PC-3 (cell line): ENCODE measurements around the gene NHLH1. TPM values are rescaled to one million over a fixed set of nuclear protein-coding genes. Genes with fewer than 3 reads are reported as not detected.

Source experiments
- ATAC-seq: fragments of 200-7000 bp; cut with Tn5 transposase; 2 replicates; pipeline ENCODE4 v1.9.1; 2020; ENCODE audit warnings: mild to moderate bottlenecking, moderate library complexity
- BruUV-seq: library from RNA; stranded (reverse); fragments of 400-500 nt; replicated peaks from 2 replicates; lab custom pipeline; 2021; lab: Mats Ljungman, UMichigan
- CTCF ChIA-PET: fragments of 300-600 bp; sonication (Branson Sonifier 250); formaldehyde crosslinking; loops from one replicate; lab custom pipeline; 2022; ENCODE audit warnings: antibody characterized with exemption; lab: Charles Lee
- POLR2A ChIA-PET: fragments of 300-600 bp; sonication (Branson Sonifier 250); formaldehyde crosslinking; loops from one replicate; lab custom pipeline; 2022; ENCODE audit warnings: antibody characterized with exemption; ENCODE audit not compliant: unreplicated experiment; lab: Charles Lee
- DNase-seq: peaks from one replicate; pipeline ENCODE4 v3.0.0-alpha.2; 2015
- H2AFZ ChIP-seq: fragments of 300-600 bp; sonication (generic); 2 replicates; pipeline ENCODE4 v1.6.0; 2016; ENCODE audit warnings: antibody characterized with exemption, low read length
- H3F3A ChIP-seq: fragments of 300-600 bp; sonication (generic); one replicate; pipeline ENCODE4 v1.6.0; 2017; ENCODE audit warnings: antibody characterized with exemption, low read length, control low read depth, mild to moderate bottlenecking; ENCODE audit not compliant: unreplicated experiment
- H3K27ac ChIP-seq: fragments of 300-600 bp; sonication (generic); 2 replicates; pipeline ENCODE4 v1.5.1; 2016; ENCODE audit warnings: mild to moderate bottlenecking, low read length
- H3K27me3 ChIP-seq: fragments of 300-600 bp; sonication (generic); 2 replicates; pipeline ENCODE4 v1.6.1; 2016; ENCODE audit warnings: low read length, mixed read lengths
- H3K36me3 ChIP-seq: fragments of 300-600 bp; sonication (generic); 2 replicates; pipeline ENCODE4 v1.6.1; 2016; ENCODE audit warnings: low read depth, mixed run types, low read length, mixed read lengths
- H3K4me1 ChIP-seq: fragments of 300-600 bp; sonication (generic); 2 replicates; pipeline ENCODE4 v1.5.1; 2016; ENCODE audit warnings: low read length; ENCODE audit not compliant: insufficient read depth
- H3K4me2 ChIP-seq: fragments of 300-600 bp; sonication (generic); 2 replicates; pipeline ENCODE4 v1.6.0; 2016; ENCODE audit warnings: low read length
- H3K4me3 ChIP-seq: fragments of 300-600 bp; sonication (generic); 2 replicates; pipeline ENCODE4 v1.5.1; 2016; ENCODE audit warnings: mild to moderate bottlenecking, low read length, mixed read lengths
- H3K79me2 ChIP-seq: fragments of 300-600 bp; sonication (generic); 2 replicates; pipeline ENCODE4 v1.6.1; 2017; ENCODE audit warnings: low read length, mixed read lengths
- H3K9ac ChIP-seq: fragments of 300-600 bp; sonication (generic); 2 replicates; pipeline ENCODE4 v1.6.0; 2016; ENCODE audit warnings: mild to moderate bottlenecking, low read length
- H3K9me2 ChIP-seq: fragments of 300-600 bp; sonication (generic); replicated peaks from 2 replicates; pipeline ENCODE4 v1.6.1; 2016; ENCODE audit warnings: mixed run types, low read length, mixed read lengths
- H3K9me3 ChIP-seq: fragments of 300-600 bp; sonication (generic); 2 replicates; pipeline ENCODE4 v1.6.1; 2016; ENCODE audit warnings: low read length, mixed read lengths
- H4K20me1 ChIP-seq: fragments of 300-600 bp; sonication (generic); 2 replicates; pipeline ENCODE4 v1.6.1; 2016; ENCODE audit warnings: low read length, mixed read lengths
- CTCF ChIP-seq: fragments of 300-600 bp; sonication (generic); conservative IDR thresholded peaks from 2 replicates; pipeline ENCODE4 v1.5.1; 2017; ENCODE audit warnings: antibody characterized with exemption, low read depth, mild to moderate bottlenecking, low read length
- EZH2 ChIP-seq: fragments of 300-600 bp; sonication (generic); IDR thresholded peaks from one replicate; pipeline ENCODE4 v1.6.1; 2017; ENCODE audit warnings: antibody characterized with exemption, mild to moderate bottlenecking, low read length; ENCODE audit not compliant: unreplicated experiment
- EZH2phosphoT487 ChIP-seq: fragments of 300-600 bp; sonication (generic); IDR thresholded peaks from 2 replicates; pipeline ENCODE4 v1.6.1; 2018; ENCODE audit warnings: mild to moderate bottlenecking, antibody characterized with exemption, low read length, borderline replicate concordance
- intact Hi-C: fragments of 100-400 bp; cut with micrococcal nuclease; formaldehyde crosslinking; loops from 2 replicates; pipeline ENCODE4 v1.9.0; 2023
- total RNA-seq: library from RNA; depleted of rRNA; stranded (reverse); fragments of >200 nt; gene quantifications from 2 replicates; pipeline ENCODE4 v1.2.3, GENCODE V29; 2014

Gene NHLH1
- total RNA-seq, 1 experiment from 2014 or later, result not detected

- H3K79me2 ChIP-seq, result no peaks in the 10 kb centered on the region
- intact Hi-C loops, result no loop called here
- POLR2A ChIA-PET, result no interaction called here
- no peak for TF ChIP-seq CTCF
- 0 out of 2 replicates have a peak, but pooled peaks have one; percentile 35 for TF ChIP-seq EZH2phosphoT487
- TF ChIP-seq EZH2, result peak; percentile 61
- no peak overlapping the region for H3K4me2 ChIP-seq
- no peaks in the 10 kb centered on the region for H3F3A ChIP-seq
- CTCF ChIA-PET, result no interaction called here
- no peak for DNase-seq
- H3K9ac ChIP-seq, result no peak overlapping the region
- no peaks in the 10 kb centered on the region for H3K9me2 ChIP-seq
- H4K20me1 ChIP-seq, result no peaks in the 10 kb centered on the region
- peaks cover 50% of the 10 kb centered on the region for H3K27me3 ChIP-seq
- no peak overlapping the region for H2AFZ ChIP-seq
- H3K36me3 ChIP-seq, result no peaks in the 10 kb centered on the region
- no TSS peak for BruUV-seq
- H3K4me1 ChIP-seq, result no peaks in the 10 kb centered on the region
- ATAC-seq, result no peak
- H3K27ac ChIP-seq, result no peak overlapping the region
- H3K9me3 ChIP-seq, result no peaks in the 10 kb centered on the region
- no peak overlapping the region for H3K4me3 ChIP-seq
These were observed 34.0 kb downstream of the NHLH1 start for GRCh38 chr1:160400646-160401486.

- no peak for ATAC-seq
- H3K79me2 ChIP-seq, result no peaks in the 10 kb centered on the region
- no peak overlapping the region for H3K4me2 ChIP-seq
- H3K4me1 ChIP-seq, result peaks cover 5% of the 10 kb centered on the region; the same call in 1 of the 2 replicates
- intact Hi-C loops, result no loop called here
- no peaks in the 10 kb centered on the region for H4K20me1 ChIP-seq
- CTCF ChIA-PET, result no interaction called here
- H3K27me3 ChIP-seq, result peaks cover 49% of the 10 kb centered on the region
- H3F3A ChIP-seq, result no peaks in the 10 kb centered on the region
- TF ChIP-seq EZH2phosphoT487, result no peak
- no peak for TF ChIP-seq CTCF
- TF ChIP-seq EZH2, result no peak
- no peaks in the 10 kb centered on the region for H3K9me2 ChIP-seq
- H3K4me3 ChIP-seq, result no peak overlapping the region
- DNase-seq, result no peak
- H3K27ac ChIP-seq, result no peak overlapping the region
- H3K36me3 ChIP-seq, result no peaks in the 10 kb centered on the region
- BruUV-seq, result no TSS peak
- POLR2A ChIA-PET, result no interaction called here
- H2AFZ ChIP-seq, result no peak overlapping the region
- H3K9me3 ChIP-seq, result no peaks in the 10 kb centered on the region
- H3K9ac ChIP-seq, result no peak overlapping the region
These were observed 34.6 kb downstream of the NHLH1 start for GRCh38 chr1:160401487-160401805.
